KMS-11 (cell line): Measurements from ENCODE around the gene FDX1.

ENCODE experiments used
- H2AFZ ChIP-seq: fragments of 200-600 bp; sonication (generic); 2 replicates; pipeline ENCODE4 v1.6.1; 2016; ENCODE audit warnings: antibody characterized with exemption, mixed run types, low read depth
- H3K27ac ChIP-seq: fragments of 200-600 bp; sonication (generic); 2 replicates; pipeline ENCODE4 v1.6.1; 2016; ENCODE audit warnings: mild to moderate bottlenecking, mixed run types
- H3K27me3 ChIP-seq: fragments of 200-600 bp; sonication (generic); 2 replicates; pipeline ENCODE4 v1.6.1; 2017; ENCODE audit warnings: mild to moderate bottlenecking, low read depth, mixed run types, moderate library complexity; ENCODE audit not compliant: insufficient read depth
- H3K36me3 ChIP-seq: fragments of 200-600 bp; sonication (generic); 2 replicates; pipeline ENCODE4 v1.6.1; 2017; ENCODE audit warnings: mild to moderate bottlenecking, mixed run types; ENCODE audit not compliant: insufficient read depth
- H3K4me1 ChIP-seq: fragments of 200-600 bp; sonication (generic); 2 replicates; pipeline ENCODE4 v1.6.1; 2016; ENCODE audit warnings: mild to moderate bottlenecking, low read depth, mixed run types; ENCODE audit not compliant: poor library complexity, severe bottlenecking
- H3K4me2 ChIP-seq: fragments of 200-600 bp; sonication (generic); 2 replicates; pipeline ENCODE4 v1.7.0; 2016; ENCODE audit warnings: mild to moderate bottlenecking, mixed run types
- H3K4me3 ChIP-seq: fragments of 200-600 bp; sonication (generic); IDR thresholded peaks from 2 replicates; pipeline ENCODE4 v1.6.1; 2017; ENCODE audit warnings: low read depth, low read length, mixed read lengths; ENCODE audit not compliant: insufficient read depth
- H3K79me2 ChIP-seq: fragments of 200-600 bp; sonication (generic); 2 replicates; pipeline ENCODE4 v1.6.1; 2016; ENCODE audit warnings: low read depth, mixed run types; ENCODE audit not compliant: insufficient read depth
- H3K9ac ChIP-seq: fragments of 200-600 bp; sonication (generic); 2 replicates; pipeline ENCODE4 v1.6.1; 2016; ENCODE audit warnings: mild to moderate bottlenecking, mixed run types
- H4K20me1 ChIP-seq: fragments of 200-600 bp; sonication (generic); 2 replicates; pipeline ENCODE4 v1.6.1; 2016; ENCODE audit warnings: mild to moderate bottlenecking, mixed run types; ENCODE audit not compliant: insufficient read depth
- TF ChIP-seq, protein P1 (sequence below): fragments of 200-600 bp; sonication (generic); conservative IDR thresholded peaks from 2 replicates; pipeline ENCODE4 v1.6.1; 2017; ENCODE audit warnings: low read depth, mild to moderate bottlenecking, antibody characterized with exemption, low read length, moderate library complexity, mixed read lengths

The FDX1 gene

GRCh38 chr11:110507328-110507727 is 77.6 kb downstream of the FDX1 start:
- Histone ChIP-seq H3K27ac (no peak overlapping the region), H3K9ac (no peak overlapping the region), H4K20me1 (no peaks in the 10 kb centered on the region), H3K4me1 (no peaks in the 10 kb centered on the region), H3K36me3 (no peaks in the 10 kb centered on the region), H2AFZ (no peak overlapping the region), H3K4me2 (no peak overlapping the region), H3K27me3 (no peaks in the 10 kb centered on the region), H3K4me3 (no peak overlapping the region), H3K79me2 (no peaks in the 10 kb centered on the region)
- TF ChIP-seq, protein P1, sequence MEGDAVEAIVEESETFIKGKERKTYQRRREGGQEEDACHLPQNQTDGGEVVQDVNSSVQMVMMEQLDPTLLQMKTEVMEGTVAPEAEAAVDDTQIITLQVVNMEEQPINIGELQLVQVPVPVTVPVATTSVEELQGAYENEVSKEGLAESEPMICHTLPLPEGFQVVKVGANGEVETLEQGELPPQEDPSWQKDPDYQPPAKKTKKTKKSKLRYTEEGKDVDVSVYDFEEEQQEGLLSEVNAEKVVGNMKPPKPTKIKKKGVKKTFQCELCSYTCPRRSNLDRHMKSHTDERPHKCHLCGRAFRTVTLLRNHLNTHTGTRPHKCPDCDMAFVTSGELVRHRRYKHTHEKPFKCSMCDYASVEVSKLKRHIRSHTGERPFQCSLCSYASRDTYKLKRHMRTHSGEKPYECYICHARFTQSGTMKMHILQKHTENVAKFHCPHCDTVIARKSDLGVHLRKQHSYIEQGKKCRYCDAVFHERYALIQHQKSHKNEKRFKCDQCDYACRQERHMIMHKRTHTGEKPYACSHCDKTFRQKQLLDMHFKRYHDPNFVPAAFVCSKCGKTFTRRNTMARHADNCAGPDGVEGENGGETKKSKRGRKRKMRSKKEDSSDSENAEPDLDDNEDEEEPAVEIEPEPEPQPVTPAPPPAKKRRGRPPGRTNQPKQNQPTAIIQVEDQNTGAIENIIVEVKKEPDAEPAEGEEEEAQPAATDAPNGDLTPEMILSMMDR, result no peak

DNA sequence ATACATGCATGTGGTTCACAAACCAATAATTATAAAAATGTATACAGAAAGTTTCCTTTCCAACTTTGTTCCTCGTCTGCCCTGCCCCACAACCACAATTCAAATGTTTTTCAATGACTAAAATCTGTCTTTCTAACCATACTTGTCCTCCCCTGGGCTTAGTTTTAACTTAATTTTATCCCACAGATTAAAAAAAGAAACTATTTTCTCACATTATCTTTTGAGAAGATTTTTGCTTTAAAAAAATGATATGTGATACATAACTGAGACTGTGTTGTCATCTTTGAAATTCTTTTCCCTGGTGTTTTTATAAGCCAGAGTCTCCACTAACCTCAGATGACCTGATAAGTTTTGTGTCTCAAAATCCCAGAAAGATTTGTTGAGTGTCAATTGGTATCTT is 79.0 kb downstream of the FDX1 start:
- Histone ChIP-seq H2AFZ (no peak overlapping the region), H3K4me1 (no peaks in the 10 kb centered on the region), H3K9ac (no peak overlapping the region), H3K4me3 (no peak overlapping the region), H3K36me3 (no peaks in the 10 kb centered on the region), H3K27ac (no peak overlapping the region), H3K27me3 (no peaks in the 10 kb centered on the region), H4K20me1 (no peaks in the 10 kb centered on the region), H3K4me2 (no peak overlapping the region), H3K79me2 (no peaks in the 10 kb centered on the region)
- TF ChIP-seq, protein P1, result no peak

GRCh38 chr11:110509472-110509871 is 79.7 kb downstream of the FDX1 start:
- no peaks in the 10 kb centered on the region for H3K36me3 ChIP-seq
- no peak overlapping the region for H3K4me2 ChIP-seq
- no peak overlapping the region for H2AFZ ChIP-seq
- no peaks in the 10 kb centered on the region for H3K79me2 ChIP-seq
- H3K4me3 ChIP-seq, result no peak overlapping the region
- H4K20me1 ChIP-seq, result no peaks in the 10 kb centered on the region
- TF ChIP-seq, protein P1, result no peak
- no peaks in the 10 kb centered on the region for H3K27me3 ChIP-seq
- H3K9ac ChIP-seq, result no peak overlapping the region
- no peaks in the 10 kb centered on the region for H3K4me1 ChIP-seq
- no peak overlapping the region for H3K27ac ChIP-seq

GRCh38 chr11:110512026-110512425 is 82.3 kb downstream of the FDX1 start:
- H3K27me3 ChIP-seq, result no peaks in the 10 kb centered on the region
- TF ChIP-seq, protein P1, result no peak
- H3K4me2 ChIP-seq, result no peak overlapping the region
- H2AFZ ChIP-seq, result no peak overlapping the region
- H3K4me1 ChIP-seq, result no peaks in the 10 kb centered on the region
- H4K20me1 ChIP-seq, result no peaks in the 10 kb centered on the region
- no peaks in the 10 kb centered on the region for H3K79me2 ChIP-seq
- no peaks in the 10 kb centered on the region for H3K36me3 ChIP-seq
- no peak overlapping the region for H3K9ac ChIP-seq
- H3K27ac ChIP-seq, result no peak overlapping the region
- H3K4me3 ChIP-seq, result no peak overlapping the region
